ENCODE results near the gene DENND4A.

The DENND4A gene

DNA sequence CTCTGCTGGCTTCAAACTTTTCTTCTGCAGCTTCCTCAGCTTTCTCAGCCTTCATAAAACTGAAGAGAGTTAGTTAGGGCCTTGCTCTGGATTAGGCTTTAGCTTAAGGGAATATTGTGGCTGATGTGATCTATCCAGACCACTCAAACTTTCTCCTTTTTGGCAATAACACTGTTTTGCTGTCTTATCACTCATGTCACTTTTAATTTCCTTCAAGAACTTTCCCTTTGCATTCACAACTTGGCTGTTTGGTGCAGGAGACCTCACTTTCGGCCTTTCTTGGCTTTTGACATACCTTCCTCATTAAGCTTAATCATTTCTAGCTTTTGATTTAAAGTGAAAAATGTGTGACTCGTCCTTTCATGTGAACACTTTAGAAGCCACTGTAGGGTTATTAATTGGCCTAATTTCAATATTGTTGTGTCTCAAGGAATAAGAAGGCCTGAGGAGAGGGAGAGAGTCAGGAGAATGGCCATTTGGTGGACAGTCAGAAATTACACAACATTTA, 109.6 kb downstream of the DENND4A start:
- TF ChIP-seq RARB (CRISPR knock-in tag; IDR thresholded peaks at IDR 0.05) (no peak), ESRRG (CRISPR knock-in tag; IDR thresholded peaks at IDR 0.05) (no peak)

GRCh38 chr15:65680544-65680943, 111.5 kb downstream of the DENND4A start:
- TF ChIP-seq ISL1 (CRISPR knock-in tag; IDR thresholded peaks at IDR 0.05) = no peak
- TF ChIP-seq TOX (CRISPR knock-in tag; IDR thresholded peaks at IDR 0.05; ENCODE audit: borderline replicate concordance) = no peak
- no peak for TF ChIP-seq ESRRG (CRISPR knock-in tag; IDR thresholded peaks at IDR 0.05)
- TF ChIP-seq GLIS3 (CRISPR knock-in tag; IDR thresholded peaks at IDR 0.05) = no peak
- TF ChIP-seq PPARA (CRISPR knock-in tag; IDR thresholded peaks at IDR 0.05; ENCODE audit: borderline replicate concordance) = no peak
- no peak for ATAC-seq

More for the DNA sequence above, 109.6 kb downstream of the DENND4A start:
- ATAC-seq = no peak

DNA sequence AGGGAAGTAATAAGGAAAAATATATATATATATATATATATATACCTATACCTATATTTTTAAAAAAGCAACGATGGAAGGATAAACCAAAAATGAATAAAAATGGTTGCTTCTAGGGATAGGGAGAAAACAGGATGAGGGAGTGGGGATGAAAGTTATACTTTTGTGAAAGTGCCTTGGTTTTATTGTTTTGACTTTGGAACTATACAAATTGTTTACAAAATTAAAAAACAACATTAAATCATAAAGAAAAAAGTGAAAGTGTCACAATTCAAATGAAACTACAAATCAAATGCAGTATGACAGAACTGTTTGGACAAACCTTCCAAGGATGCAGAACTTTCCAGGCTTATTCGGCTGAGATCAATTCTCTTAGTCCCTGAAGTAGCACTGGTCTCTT, 116.0 kb downstream of the DENND4A start:
- ATAC-seq = no peak
- TF ChIP-seq RARB (CRISPR knock-in tag; IDR thresholded peaks at IDR 0.05) (no peak), ZC3H10 (CRISPR knock-in tag; IDR thresholded peaks at IDR 0.05) (no peak), ZFP30 (CRISPR knock-in tag; IDR thresholded peaks at IDR 0.05) (no peak), ISL1 (CRISPR knock-in tag; IDR thresholded peaks at IDR 0.05) (no peak), SNAI2 (CRISPR knock-in tag; IDR thresholded peaks at IDR 0.05) (no peak)
- TF ChIP-seq, protein P1, sequence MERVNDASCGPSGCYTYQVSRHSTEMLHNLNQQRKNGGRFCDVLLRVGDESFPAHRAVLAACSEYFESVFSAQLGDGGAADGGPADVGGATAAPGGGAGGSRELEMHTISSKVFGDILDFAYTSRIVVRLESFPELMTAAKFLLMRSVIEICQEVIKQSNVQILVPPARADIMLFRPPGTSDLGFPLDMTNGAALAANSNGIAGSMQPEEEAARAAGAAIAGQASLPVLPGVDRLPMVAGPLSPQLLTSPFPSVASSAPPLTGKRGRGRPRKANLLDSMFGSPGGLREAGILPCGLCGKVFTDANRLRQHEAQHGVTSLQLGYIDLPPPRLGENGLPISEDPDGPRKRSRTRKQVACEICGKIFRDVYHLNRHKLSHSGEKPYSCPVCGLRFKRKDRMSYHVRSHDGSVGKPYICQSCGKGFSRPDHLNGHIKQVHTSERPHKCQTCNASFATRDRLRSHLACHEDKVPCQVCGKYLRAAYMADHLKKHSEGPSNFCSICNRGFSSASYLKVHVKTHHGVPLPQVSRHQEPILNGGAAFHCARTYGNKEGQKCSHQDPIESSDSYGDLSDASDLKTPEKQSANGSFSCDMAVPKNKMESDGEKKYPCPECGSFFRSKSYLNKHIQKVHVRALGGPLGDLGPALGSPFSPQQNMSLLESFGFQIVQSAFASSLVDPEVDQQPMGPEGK (CRISPR knock-in tag; IDR thresholded peaks at IDR 0.05; ENCODE audit: borderline replicate concordance) = no peak
- TF ChIP-seq, protein P2, sequence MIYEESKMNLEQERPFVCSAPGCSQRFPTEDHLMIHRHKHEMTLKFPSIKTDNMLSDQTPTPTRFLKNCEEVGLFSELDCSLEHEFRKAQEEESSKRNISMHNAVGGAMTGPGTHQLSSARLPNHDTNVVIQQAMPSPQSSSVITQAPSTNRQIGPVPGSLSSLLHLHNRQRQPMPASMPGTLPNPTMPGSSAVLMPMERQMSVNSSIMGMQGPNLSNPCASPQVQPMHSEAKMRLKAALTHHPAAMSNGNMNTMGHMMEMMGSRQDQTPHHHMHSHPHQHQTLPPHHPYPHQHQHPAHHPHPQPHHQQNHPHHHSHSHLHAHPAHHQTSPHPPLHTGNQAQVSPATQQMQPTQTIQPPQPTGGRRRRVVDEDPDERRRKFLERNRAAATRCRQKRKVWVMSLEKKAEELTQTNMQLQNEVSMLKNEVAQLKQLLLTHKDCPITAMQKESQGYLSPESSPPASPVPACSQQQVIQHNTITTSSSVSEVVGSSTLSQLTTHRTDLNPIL (CRISPR knock-in tag; IDR thresholded peaks at IDR 0.05; ENCODE audit: low read depth) = no peak

GRCh38 chr15:65675551-65675950, 116.5 kb downstream of the DENND4A start:
- TF ChIP-seq ISL1 (CRISPR knock-in tag; IDR thresholded peaks at IDR 0.05) (no peak), ZNF70 (CRISPR knock-in tag; IDR thresholded peaks at IDR 0.05) (no peak), POU6F1 (CRISPR knock-in tag; IDR thresholded peaks at IDR 0.05; ENCODE audit: borderline replicate concordance, low read depth) (no peak)
- no peak for ATAC-seq

DNA sequence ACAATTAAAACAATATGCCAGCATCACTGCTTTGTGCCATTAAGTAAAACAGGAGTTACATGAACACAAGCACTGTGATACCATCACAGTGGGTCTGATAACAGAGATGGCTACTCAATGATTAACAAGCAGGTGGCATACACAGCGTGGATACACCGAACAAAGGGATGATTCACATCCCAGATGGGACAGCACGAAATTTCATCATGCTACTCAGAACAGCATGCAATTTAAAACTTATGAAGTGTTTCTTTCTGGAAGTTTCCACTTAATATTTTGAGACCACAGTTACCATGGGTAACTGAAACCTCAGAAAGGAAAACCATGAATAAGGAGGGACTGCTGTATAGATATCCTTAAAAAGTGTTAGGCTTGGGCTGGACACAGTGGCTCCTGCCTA, 125.8 kb downstream of the DENND4A start:
- ATAC-seq = no peak
- TF ChIP-seq BACH2 (CRISPR knock-in tag; IDR thresholded peaks at IDR 0.05; ENCODE audit: borderline replicate concordance) (no peak), POU6F1 (CRISPR knock-in tag; IDR thresholded peaks at IDR 0.05; ENCODE audit: borderline replicate concordance, low read depth) (no peak), ISL1 (CRISPR knock-in tag; IDR thresholded peaks at IDR 0.05) (no peak), ARNTL (CRISPR knock-in tag; IDR thresholded peaks at IDR 0.05; ENCODE audit: borderline replicate concordance, low read depth) (no peak), SNAI2 (CRISPR knock-in tag; IDR thresholded peaks at IDR 0.05) (no peak), RARB (CRISPR knock-in tag; IDR thresholded peaks at IDR 0.05) (no peak), CSDC2 (CRISPR knock-in tag; IDR thresholded peaks at IDR 0.05) (no peak), ZFP3 (CRISPR knock-in tag; IDR thresholded peaks at IDR 0.05) (no peak), CSRNP3 (CRISPR knock-in tag; IDR thresholded peaks at IDR 0.05) (no peak), ZNF8 (CRISPR knock-in tag; IDR thresholded peaks at IDR 0.05) (no peak), ZNF565 (CRISPR knock-in tag; conservative IDR thresholded peaks at IDR 0.05; ENCODE audit: low read depth) (no peak), ZFP30 (CRISPR knock-in tag; IDR thresholded peaks at IDR 0.05) (no peak), ZC3H10 (CRISPR knock-in tag; IDR thresholded peaks at IDR 0.05) (no peak), GLIS3 (CRISPR knock-in tag; IDR thresholded peaks at IDR 0.05) (no peak), OSR1 (CRISPR knock-in tag; IDR thresholded peaks at IDR 0.05) (no peak)
- TF ChIP-seq, protein P3, sequence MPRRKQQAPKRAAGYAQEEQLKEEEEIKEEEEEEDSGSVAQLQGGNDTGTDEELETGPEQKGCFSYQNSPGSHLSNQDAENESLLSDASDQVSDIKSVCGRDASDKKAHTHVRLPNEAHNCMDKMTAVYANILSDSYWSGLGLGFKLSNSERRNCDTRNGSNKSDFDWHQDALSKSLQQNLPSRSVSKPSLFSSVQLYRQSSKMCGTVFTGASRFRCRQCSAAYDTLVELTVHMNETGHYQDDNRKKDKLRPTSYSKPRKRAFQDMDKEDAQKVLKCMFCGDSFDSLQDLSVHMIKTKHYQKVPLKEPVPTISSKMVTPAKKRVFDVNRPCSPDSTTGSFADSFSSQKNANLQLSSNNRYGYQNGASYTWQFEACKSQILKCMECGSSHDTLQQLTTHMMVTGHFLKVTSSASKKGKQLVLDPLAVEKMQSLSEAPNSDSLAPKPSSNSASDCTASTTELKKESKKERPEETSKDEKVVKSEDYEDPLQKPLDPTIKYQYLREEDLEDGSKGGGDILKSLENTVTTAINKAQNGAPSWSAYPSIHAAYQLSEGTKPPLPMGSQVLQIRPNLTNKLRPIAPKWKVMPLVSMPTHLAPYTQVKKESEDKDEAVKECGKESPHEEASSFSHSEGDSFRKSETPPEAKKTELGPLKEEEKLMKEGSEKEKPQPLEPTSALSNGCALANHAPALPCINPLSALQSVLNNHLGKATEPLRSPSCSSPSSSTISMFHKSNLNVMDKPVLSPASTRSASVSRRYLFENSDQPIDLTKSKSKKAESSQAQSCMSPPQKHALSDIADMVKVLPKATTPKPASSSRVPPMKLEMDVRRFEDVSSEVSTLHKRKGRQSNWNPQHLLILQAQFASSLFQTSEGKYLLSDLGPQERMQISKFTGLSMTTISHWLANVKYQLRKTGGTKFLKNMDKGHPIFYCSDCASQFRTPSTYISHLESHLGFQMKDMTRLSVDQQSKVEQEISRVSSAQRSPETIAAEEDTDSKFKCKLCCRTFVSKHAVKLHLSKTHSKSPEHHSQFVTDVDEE (CRISPR knock-in tag; IDR thresholded peaks at IDR 0.05) = no peak

Data from SK-N-SH treated with all-trans-retinoic acid at 6 μM for 48 hours (cell line).